Glomerular visceral epithelial cell (primary cell): Measurements from ENCODE around the gene SDCCAG8.

ENCODE experiments used
- DNase-seq: peaks from one replicate; pipeline ENCODE4 v3.0.0-alpha.2; 2016; ENCODE audit errors: extremely low spot score

SDCCAG8 gene

DNA sequence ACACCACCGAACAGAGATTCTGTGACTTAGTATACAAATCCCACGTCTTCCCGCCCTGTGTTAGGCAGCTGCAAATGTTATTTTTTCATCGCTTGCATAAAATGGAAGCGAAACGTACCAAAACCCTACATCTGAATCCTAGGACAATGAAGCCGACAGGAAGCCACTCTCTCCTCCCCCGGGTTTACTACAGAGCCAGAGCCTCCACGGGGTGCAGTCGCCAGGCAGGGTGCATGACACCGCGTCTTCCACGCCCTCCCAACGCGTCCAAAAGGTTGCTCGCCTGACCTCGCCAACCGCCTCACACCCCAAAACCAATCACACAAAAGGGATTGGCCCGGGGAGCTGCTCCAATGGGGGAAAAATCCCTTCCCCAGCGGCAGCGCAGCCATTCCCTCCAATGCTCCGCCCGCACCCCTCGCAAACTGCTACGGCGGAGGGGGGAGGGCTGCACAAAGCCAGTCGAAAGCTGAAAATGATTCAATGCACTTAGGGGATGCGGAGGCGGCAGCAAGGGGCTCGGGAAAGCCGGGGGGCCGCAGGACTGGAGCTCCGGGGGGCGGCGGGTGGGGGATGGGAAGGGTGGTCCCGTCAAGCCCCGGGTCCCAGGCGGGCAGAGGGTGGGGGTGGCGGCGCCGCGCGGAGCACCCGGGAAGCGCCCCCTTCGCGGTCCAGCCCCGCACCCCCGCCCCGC is 1.5 kb upstream of the SDCCAG8 start:
- DNase-seq: peak; percentile 65

DNA sequence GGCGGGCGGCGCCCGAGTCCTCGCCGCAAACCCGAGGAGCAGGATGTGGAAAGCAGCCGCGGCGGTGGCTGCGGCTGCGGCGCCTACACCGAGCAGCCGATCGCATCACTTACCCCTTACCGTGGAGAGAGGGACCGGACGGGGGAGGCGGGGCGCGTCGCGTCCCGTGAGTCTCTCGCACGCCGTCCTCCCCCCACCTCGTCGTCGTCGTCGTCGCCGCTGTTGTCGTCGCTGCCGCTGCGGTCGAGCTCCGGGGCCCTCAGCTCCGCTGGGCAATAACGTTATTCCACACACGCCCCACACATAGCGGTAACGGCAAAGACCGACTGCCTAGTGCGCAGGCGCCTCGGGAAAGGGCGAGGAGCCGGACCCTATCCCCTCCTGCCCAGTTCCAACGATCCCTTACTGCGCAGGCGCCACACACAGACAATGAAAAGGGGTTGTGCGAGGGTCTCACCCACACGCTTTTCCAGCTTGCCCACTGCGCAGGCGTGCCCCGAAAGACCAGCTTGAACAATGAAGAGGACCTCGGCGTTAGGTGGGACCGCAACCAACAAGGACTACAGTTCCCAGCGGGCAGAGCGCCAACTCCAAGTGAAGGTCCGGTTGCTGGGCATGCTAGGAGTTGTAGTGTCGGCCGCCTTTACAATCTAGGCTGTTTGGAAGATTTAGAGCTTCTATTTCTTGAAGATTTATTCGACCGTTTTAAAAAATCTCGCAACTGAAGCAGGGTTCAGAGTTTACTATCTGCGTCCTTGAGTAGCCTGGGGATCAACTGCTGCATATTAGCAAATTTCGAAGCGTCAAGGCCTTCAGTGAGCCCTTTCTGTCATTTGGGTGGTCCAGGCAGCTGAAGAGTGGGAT is 682 bp upstream of the SDCCAG8 start, which contains the start of gene CEP170:
TSS of gene CEP170 (minus strand) at position 355 of the 864 bp plus-strand sequence. CDS start 30,001 bp downstream, outside the sequence.
- peak; percentile 98 for DNase-seq

DNA sequence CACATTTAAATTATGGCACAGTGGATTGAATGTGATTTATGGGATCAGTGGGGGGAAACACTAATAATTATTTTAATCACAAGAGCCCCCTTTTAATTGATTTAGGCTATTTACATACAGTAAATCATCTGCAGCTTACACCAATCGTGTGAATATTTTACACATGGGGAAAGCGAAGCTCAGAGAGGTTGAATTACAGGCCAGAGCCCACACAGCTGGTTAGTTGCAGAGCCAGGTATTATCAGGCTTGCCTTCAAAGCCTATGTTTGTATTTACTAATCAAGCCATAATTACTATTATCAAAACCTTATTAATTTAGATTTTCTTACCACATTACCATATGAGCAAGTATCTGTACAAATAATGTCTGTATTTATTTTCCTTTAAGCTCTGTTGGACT is 749 bp downstream of the SDCCAG8 start:
- no peak for DNase-seq

DNA sequence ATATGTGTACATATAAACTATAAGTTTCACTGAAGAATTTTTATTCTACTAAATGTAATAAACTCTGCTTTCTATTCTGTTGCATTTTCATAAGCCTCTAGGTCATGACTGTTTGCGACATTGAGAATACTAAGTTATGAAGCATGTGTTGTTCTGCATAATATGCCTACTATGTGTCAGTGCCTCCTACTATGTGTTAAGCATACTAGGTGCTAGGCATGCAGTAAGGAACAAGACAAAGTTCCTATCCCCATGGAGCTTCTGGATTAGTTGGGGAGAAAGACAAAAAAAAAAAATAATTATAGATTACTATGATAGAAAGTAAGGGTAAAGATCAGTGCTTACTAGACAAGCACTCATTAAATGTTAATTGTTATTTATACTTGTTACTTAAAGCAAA is 1.3 kb downstream of the SDCCAG8 start:
- no peak for DNase-seq

DNA sequence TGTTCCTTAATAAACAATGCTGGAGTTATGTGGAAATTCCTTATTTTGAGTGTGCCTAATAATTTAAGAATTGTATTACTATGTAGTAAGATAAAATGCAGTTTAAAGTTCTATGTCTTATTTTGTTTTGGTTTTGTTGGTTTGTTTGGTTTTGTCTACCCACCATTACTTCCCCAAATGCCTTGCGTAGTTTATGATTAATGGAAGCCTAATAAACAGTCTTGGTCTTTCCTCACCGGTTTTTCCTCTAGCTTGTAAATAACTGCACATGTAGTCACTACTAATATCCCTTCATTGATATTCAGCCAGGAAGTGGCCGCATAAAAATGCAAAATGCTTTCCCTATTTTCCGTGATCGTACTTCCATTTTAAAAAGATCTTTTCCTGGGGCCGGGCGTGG is 2.9 kb downstream of the SDCCAG8 start:
- no peak for DNase-seq

DNA sequence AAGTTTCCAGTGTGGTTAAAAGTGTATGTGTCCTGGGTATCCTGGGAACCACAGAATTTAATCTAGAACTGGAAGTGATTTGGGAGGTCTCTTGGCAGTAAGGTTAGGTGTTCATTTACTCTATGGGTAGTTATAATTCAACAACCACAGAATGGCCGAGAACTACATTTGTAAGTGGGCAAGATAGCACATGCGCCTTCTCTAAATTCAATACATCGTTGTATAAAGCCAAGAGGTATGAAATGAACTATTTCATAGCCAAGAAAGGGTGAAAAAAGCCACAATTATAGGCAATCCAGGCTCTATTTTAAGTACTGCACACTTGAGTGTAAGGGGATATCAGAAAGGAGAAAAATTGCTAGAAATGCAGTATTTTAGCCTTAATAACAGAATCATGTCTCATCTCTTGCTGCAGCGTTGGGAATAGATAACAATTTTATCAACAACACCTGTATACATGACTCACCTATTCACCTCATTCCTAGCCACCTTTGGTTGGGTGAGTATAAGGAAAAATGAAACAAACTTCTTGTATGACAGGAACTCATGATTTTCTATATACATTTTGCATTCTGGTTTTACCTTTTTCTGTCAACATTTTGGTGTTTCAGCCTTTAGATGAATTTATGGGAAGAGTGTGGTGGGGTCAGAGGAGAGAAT is 4.5 kb downstream of the SDCCAG8 start:
- DNase-seq: no peak

DNA sequence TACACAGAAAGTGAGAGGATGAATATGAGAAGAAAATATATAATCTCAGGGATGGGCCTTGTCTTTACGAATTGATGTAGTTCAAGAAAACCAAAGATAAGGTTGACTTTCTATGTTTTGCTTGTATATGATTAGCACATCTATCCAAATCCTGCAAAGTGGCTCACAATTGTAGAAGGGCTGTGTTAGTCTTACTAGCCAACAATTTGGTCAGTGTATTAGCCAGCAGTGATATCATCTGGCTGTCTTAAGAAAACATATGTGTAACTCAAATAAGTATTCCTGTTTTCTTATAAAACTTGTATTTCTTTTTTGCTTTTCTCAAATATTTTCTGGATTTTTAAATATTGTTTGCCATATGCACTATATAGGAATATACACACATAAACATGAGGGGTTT is 5.5 kb downstream of the SDCCAG8 start:
- DNase-seq: no peak

DNA sequence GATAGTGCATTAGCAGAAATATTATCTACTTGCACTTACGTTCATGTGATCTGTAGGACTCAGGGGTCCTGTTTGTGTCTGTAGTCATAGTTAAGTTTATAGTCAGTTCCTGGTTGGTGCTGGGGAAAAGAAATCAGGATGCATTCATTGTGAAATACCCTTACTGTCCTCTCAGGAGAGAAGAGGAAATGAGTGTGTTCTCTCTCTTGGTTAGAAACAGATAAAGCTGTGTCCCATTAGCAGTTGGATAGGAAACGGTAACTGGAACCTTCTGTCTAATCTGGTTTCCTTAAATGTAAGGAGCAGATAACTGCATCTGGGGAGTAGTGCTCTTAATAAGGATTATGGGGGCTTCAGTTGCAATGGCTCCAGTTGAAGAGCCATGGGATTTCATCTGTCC is 8.9 kb downstream of the SDCCAG8 start:
- DNase-seq: peak; percentile 15

DNA sequence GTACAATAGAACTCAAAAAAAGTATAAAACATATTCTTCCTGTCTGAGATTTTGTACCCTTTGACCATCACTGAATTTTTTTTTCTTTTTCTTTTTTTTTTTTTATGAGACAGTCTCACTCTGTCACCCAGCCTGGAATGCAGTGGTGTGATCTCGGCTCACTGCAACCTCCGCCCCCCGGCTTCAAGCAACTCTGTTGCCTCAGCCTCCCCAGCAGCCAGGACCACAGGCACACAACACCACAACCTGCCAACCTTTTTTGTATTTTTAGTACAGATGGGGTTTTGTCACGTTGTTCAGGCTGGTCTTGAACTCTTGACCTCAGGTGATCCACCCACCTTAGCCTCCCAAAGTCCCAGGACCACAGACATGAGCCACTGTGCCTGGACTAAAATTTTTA is 10.4 kb downstream of the SDCCAG8 start:
- DNase-seq: no peak

DNA sequence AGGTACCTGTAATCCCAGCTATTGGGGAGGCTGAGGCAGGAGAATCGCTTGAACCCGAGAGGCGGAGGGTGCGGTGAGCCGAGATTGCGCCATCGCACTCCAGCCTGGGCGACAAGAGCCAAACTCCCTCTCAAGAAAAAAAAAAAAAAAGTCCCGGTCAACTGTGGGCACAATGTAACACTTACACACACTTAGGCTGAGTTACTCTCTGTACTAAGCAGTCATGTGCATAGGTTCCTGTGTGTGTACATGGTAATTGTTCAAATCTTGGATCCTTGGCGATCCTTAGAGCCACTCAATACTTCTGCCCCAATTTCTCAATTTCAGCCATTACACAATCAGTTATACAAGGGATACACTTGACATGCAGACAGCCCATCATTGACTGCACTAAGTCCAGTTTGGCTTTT is 11.6 kb downstream of the SDCCAG8 start:
- DNase-seq: no peak

DNA sequence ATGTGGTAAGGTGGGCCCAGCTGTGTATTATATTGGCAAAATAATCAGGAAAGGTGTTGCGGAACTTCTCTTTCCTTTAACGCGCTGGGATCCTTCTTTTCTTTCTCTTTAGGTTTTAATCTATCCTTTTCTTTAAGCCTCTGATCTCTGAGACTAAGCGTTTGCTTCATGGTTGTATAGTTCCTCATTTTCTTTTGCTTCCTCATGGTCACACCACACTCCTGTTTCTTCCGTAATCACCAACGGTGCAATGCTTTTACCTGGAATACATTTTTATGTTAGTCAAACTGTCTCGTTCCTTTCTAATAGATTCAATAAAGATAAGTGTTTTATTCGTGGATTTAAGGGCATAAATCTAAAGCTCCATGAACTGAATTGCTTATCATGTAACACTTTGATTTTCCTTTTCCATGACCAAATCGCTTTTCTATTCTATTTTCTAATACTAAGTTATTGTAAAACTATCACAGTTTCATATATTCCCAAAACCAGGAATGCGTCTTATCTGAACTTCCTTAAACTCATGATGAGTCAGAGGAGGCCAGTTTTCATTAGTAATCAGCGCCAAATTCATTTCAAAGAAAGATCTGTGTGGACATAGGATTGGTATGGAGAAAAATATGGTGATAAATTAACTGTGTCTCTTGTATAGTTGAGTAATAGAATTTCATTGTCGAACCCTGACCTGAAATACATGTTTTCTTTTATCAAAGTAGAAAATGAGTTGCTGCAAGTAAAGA is 12.2 kb downstream of the SDCCAG8 start:
- DNase-seq: peak; percentile 46

DNA sequence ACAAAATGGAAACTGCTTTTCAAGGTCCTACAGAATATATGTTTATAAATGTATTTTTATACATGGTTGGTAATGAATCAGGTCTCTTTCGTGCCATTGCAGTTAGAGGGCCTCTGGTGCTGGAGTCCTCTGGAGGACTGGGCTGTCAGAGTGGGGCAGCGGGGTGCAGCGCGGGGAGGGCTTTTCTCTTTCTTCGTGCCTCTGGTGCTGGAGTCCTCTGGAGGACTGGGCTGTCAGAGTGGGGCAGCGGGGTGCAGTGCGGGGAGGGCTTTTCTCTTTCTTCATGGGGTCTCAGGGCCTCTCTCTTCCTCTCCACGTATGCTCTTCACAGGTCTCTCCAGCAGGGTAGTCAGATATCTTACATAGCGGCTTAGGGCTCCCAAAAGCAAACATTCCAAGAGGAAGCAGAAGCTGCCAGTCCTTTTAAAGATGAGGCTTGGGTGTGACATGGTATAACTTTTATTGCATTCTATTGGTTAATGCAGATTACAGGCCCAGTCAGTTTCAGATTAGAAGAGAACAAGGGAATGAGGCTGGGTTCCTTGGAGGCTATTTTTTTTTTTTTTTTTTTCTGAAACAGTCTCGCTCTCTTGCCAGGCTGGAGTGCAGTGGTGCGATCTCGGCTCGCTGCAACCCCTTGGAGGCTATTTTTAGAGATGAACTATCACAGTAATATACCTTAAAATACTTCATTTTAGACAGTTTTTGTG is 13.1 kb downstream of the SDCCAG8 start:
- no peak for DNase-seq

DNA sequence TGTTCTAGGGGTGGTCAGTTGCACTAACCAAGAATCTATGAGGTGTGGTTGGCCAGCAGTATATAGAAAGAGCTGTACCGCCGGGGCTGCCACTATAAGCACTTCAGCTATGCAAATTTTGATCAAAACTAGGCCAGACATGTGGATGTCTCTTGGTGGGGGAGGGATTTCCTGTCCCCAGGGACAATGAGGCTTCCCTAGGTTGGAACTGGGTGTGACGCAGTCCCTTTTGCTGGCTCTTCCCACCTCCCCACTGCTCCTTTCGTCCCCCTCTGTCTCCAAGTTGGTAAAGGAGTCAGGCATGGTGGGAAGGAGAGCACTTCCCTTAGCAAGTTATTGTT is 13.6 kb downstream of the SDCCAG8 start:
- no peak for DNase-seq

DNA sequence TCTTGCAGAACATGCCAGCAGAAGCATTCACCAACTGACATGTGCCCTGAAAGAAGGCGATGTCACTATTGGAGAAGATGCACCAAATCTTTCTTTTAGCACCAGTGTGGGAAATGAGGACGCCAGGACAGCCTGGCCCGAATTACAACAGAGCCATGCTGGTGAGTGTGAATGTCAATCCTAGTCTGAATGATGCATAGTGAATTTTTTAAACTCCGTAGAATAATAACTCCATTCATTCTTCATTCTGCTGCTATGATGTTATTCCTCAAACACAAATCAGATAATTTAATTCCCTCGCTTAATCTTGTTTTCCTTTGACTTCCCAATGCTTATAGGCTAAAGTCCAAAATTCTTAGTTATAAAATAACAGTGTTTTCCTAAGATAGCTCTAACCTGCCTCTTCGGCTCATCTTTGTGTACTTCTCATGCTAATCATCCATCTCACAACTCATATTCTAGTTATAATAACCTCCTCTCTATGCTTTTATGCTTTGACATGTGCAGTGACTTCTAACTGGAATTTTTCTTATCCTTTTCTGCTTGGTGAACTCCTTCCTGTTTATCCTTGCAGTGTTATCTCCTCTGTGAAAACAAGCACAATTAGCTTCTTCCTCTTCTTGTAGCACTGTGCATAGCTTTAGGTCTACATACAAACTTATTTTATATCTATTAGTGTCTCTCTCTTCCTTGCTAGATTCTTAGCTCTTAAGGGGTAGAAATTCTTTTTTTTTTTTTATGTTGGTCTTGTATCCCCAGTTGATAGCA is 14.4 kb downstream of the SDCCAG8 start:
- DNase-seq: no peak

DNA sequence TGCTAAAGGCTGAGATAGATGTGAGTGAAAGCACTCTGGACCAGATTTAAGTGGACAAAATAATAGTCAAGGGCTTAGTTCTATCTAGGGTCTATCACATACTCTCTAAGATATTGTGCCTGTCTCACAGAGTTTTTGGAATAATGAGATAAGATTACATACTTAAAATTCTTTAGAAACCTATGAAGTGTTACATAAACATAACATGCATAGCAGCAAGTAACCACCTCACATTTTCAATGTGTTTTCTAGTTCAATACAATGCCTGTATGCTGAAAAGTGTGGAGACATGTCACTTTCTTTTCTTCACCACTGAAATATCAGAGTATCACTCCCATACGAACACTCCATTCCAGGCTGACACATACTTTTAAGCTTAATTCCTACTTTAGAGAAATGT is 16.2 kb downstream of the SDCCAG8 start:
- DNase-seq: no peak

DNA sequence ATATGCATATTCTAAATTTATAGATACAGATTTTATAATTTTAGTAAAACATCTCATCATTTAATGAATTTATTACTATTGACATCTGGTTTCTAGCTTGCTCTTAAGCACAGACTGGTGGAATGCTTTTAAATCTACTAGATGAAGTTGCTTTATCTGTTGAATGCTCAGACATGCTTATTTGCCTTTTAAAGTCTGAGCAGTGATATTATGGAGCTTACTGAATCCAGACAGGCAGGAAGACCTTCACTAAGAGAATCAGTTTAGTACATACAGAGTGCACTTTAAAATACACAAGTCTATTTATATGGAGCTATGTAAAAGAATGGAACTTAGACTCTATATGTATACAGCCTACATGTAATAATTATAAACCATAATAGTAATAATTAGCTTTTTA is 16.6 kb downstream of the SDCCAG8 start:
- DNase-seq: no peak

DNA sequence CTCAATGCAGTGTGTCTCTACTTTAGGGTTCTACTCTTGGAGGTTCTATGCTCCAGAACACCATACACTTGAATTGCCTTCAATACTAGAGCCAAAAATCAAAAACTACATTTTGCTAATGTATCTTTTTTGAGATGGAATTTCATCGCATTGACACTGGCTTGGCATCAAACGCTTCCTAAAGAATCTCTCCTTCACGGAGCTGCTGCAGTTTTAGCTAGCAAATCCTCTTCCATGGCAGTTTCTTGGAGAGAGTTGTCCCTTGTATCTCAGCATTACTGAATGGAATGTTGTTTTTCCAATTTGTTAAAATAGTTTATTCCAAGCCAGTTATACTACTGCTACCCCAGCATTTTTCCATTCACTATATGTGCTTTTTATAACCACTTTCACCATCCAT is 17.7 kb downstream of the SDCCAG8 start:
- DNase-seq: no peak

DNA sequence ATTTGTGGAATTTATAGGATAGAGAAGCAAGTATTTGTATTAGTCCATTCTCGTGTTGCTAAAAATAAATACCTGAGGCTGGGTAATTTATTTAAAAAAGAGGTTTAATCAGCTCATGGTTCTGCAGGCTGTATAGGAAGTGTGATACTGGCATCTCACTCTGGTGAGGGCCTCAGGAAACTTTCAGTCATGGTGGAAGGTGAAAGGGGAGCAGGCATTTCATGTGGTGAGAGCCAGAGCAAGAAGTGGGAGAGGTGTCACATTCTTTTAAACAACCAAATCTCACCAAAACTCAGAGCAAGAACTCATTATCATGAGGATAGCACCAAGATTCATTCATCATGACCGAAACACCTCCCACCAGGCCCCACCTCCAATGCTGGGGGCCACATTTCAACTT is 18.1 kb downstream of the SDCCAG8 start:
- no peak for DNase-seq

DNA sequence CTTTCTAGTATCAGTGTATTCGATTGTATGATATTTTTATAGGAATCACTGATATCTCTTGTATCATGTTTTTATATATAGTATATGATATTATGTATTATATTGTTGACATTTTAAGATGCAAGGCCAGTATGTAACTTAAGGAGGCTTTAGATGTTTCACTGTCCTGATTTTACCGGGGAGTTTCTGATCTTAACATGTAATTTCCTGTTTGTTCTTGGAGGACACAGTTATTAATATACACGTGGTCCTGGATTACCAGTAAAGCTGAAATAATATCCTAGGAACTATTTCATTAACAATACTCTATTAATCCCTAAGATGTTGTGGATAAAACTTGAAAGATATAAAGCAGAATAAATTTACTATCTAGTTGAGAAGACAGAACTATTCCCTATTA is 19.5 kb downstream of the SDCCAG8 start:
- DNase-seq: no peak

DNA sequence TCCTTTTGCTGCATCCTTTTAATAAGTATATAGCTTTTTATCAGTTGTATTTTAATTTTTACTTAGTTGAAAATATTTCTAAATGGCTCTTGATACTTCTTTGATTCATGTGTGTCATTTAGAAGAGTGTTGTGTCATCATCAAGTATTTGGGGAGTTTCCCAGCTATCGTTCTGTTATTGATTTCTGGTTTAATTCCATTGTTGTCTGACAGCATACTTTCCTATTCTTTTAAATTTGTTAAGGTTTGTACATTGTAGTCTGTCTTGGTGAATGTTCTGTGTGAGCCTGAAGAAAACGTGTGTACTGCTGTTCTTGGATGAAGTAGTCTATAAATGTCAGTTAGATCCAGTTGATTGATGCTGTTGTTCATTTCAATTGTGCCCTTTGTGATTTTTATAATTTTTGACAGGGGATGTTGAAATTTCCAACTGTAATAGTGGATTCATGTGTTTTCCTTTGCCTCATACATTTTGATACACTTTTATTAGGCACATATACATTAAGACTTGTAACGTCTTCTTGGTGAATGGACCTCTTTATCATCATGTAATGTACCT is 24.8 kb downstream of the SDCCAG8 start:
- DNase-seq: no peak
